Spinal cord (tissue), 10 donors: Measurements from ENCODE around the gene ADH4. TPM values are rescaled to one million over a fixed set of nuclear protein-coding genes. Genes with fewer than 3 reads are reported as not detected.
"Not testable (repeated sequence)": the region's sequence is repeated elsewhere in the genome, so short reads cannot be mapped to it uniquely, and the experiment has no call there.

Experiments used
- DNase-seq, 6 donors: peaks; one replicate each; pipeline versions ENCODE4 v3.0.0 to v3.0.0-alpha.2; 2013 to 2015; ENCODE audit warnings: low spot score in 6 of 6, low read depth in 4 of 6
- H3K27ac ChIP-seq: one replicate; pipeline ENCODE4 v1.5.1; 2013; ENCODE audit warnings: low read depth, low read length, control low read depth
- H3K27me3 ChIP-seq: one replicate; pipeline ENCODE4 v1.6.1; 2013; ENCODE audit warnings: low read length; ENCODE audit not compliant: control insufficient read depth, insufficient read depth
- H3K36me3 ChIP-seq: one replicate; pipeline ENCODE4 v1.6.1; 2013; ENCODE audit warnings: low read length; ENCODE audit not compliant: control insufficient read depth, insufficient read depth
- H3K4me1 ChIP-seq: one replicate; pipeline ENCODE4 v1.6.1; 2013; ENCODE audit warnings: low read length; ENCODE audit not compliant: control insufficient read depth, insufficient read depth
- H3K4me3 ChIP-seq: one replicate; pipeline ENCODE4 v1.5.1; 2013; ENCODE audit warnings: low read depth, low read length, control low read depth
- H3K9me3 ChIP-seq: one replicate; pipeline ENCODE4 v1.6.1; 2013; ENCODE audit warnings: low read length; ENCODE audit not compliant: control insufficient read depth, insufficient read depth
- WGBS: methylation state at CpG from one replicate; pipeline ENCODE4 v1.1.5; 2013; ENCODE audit warnings: missing lambda C conversion rate; ENCODE audit not compliant: insufficient coverage; 5-methylcytosine and 5-hydroxymethylcytosine counted together
- polyA plus RNA-seq, 2 donors: library from polyadenylated mRNA; unstranded; fragments of 120-200 nt; gene quantifications; one replicate each; pipeline ENCODE4 v1.2.1, GENCODE V29; 2013; ENCODE audit not compliant: insufficient read length in 2 of 2
- total RNA-seq, 2 donors: library from RNA; depleted of rRNA in 1 of 2; stranded (reverse); fragments of 120-200 nt in 1 of 2; fragments of >200 nt in 1 of 2; gene quantifications; one replicate each; pipeline versions ENCODE4 v1.2.3 to v1.2.4, GENCODE V29; 2013 to 2014
- donor health status: healthy.

The ADH4 gene
- total and polyA plus RNA-seq, 4 donors = 0.26 TPM; not detected in 3

GRCh38 chr4:99088481-99089365 lies 55.4 kb downstream of the ADH4 start, which contains the start of gene ADH5:
Gene ADH5 (minus strand): TSS chr4:99088788. CDS start chr4:99088700, 88 bp downstream.
- Histone ChIP-seq H3K27ac (peak within 1 kb of the TSS; percentile 98), H3K9me3 (no peaks in the 10 kb centered on the region), H3K4me1 (peaks cover 14% of the 10 kb centered on the region), H3K27me3 (no peaks in the 10 kb centered on the region), H3K4me3 (peak within 1 kb of the TSS; percentile 95), H3K36me3 (peaks cover 7% of the 10 kb centered on the region)
- DNase-seq = peak; percentile 65 to 96 (median 77)
- 0% methylated on average over 50 of the region's 53 CpGs for WGBS

DNA sequence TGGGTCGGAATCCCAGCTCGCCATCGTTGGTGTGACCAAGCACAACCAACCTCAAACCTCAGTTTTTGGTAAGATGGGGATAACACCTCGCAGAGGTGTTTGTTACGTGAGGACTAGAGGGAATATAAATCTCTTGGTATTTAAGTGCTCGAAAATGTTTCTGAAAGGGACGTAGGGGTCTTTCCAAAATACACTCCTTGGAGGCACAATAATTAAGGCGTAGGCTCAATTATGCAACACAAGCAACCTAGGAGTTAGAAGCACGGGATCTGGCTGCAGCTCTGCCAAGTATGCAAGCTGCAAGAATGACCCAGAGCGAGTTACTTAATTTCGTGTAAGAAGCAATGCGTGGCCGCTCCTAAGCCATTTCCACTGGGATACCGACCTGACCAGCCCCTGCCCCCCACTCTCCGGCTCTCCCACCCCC lies 56.1 kb downstream of the ADH4 start:
- no peaks in the 10 kb centered on the region for H3K27me3 ChIP-seq
- H3K36me3 ChIP-seq = peaks cover 14% of the 10 kb centered on the region
- peak overlapping the region; percentile 95 for H3K4me3 ChIP-seq
- 0% methylated on average over 6 of the region's 15 CpGs for WGBS
- H3K9me3 ChIP-seq = no peaks in the 10 kb centered on the region
- H3K4me1 ChIP-seq = peaks cover 14% of the 10 kb centered on the region
- peak in 5 of 6 donors; percentile 21 to 81 (median 52) for DNase-seq
- peak overlapping the region; percentile 98 for H3K27ac ChIP-seq

GRCh38 chr4:99084595-99084994 lies 59.5 kb downstream of the ADH4 start:
- no peaks in the 10 kb centered on the region for H3K27me3 ChIP-seq
- peaks cover 20% of the 10 kb centered on the region for H3K36me3 ChIP-seq
- H3K9me3 ChIP-seq = no peaks in the 10 kb centered on the region
- DNase-seq = no peak
- no peak overlapping the region for H3K27ac ChIP-seq
- no peak overlapping the region for H3K4me3 ChIP-seq
- H3K4me1 ChIP-seq = peaks cover 13% of the 10 kb centered on the region
- no CpG with 5 or more reads among the region's 2 CpGs for WGBS

GRCh38 chr4:99082192-99082591 lies 61.9 kb downstream of the ADH4 start:
- no peak for DNase-seq
- no peaks in the 10 kb centered on the region for H3K27me3 ChIP-seq
- no peaks in the 10 kb centered on the region for H3K9me3 ChIP-seq
- no peak overlapping the region for H3K4me3 ChIP-seq
- H3K4me1 ChIP-seq = peaks cover 9% of the 10 kb centered on the region
- H3K27ac ChIP-seq = no peak overlapping the region
- 97% methylated on average over 4 of the region's 5 CpGs for WGBS
- H3K36me3 ChIP-seq = peaks cover 28% of the 10 kb centered on the region

DNA sequence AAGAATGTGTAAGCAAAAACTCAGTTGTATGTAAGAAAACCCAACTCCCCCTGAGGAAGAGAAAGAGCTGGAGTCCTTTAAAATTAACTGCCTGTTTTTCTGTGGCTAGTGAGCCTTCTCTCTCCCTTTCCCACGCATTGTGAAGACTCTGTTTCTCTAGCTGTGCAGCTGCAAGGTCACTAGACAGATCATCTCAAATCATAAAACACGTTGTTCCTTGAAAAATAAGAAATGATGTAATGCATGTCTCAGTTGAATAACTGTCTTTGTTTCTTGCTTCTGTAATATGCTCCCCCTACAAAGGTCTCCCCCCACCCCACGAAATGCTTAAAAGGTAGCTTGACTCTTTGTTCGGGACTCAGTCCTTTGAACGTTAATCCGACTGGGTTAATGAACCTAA lies 63.2 kb downstream of the ADH4 start:
- not testable (repeated sequence) for H3K4me3 ChIP-seq, H3K4me1 ChIP-seq, H3K9me3 ChIP-seq, H3K27me3 ChIP-seq, H3K27ac ChIP-seq, DNase-seq
- WGBS = no CpG with 5 or more reads among the region's 6 CpGs
- H3K36me3 ChIP-seq = peaks cover 30% of the 10 kb centered on the region

DNA sequence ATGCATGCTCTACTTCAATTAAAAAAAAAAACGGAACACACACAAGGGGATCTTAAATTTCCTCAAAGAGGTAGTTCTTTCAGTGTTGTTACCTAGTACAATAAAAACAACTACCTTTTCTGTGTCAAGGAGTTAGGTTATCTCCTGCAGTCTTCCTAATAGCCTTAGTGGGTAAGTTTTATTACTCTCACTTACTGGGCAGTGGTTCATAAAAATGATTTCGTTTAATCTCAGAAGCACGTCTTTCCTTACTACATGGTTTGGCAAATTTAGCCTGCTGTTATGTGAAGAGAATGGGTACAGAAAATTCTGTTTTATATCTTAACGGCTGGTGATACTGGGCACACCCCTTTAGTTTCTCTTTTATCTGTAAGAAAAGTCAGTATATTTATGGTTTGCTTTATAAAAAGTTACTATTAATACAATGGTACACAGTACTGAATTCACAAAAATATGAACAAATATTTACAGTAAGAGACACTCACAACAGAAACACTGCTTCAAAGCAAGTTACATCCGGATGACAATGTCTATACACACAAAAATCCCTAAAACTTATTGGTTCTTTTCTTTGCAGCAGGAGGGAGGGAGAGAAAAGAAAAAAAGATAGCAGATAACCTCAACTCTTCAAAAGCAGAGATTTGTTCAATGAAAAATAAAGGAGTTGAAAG lies 64.3 kb downstream of the ADH4 start:
- Histone ChIP-seq H3K4me1 (no peaks in the 10 kb centered on the region), H3K36me3 (peaks cover 35% of the 10 kb centered on the region), H3K27ac (no peak overlapping the region), H3K9me3 (no peaks in the 10 kb centered on the region), H3K27me3 (no peaks in the 10 kb centered on the region), H3K4me3 (no peak overlapping the region)
- no peak for DNase-seq
- no CpG with 5 or more reads among the region's 5 CpGs for WGBS

DNA sequence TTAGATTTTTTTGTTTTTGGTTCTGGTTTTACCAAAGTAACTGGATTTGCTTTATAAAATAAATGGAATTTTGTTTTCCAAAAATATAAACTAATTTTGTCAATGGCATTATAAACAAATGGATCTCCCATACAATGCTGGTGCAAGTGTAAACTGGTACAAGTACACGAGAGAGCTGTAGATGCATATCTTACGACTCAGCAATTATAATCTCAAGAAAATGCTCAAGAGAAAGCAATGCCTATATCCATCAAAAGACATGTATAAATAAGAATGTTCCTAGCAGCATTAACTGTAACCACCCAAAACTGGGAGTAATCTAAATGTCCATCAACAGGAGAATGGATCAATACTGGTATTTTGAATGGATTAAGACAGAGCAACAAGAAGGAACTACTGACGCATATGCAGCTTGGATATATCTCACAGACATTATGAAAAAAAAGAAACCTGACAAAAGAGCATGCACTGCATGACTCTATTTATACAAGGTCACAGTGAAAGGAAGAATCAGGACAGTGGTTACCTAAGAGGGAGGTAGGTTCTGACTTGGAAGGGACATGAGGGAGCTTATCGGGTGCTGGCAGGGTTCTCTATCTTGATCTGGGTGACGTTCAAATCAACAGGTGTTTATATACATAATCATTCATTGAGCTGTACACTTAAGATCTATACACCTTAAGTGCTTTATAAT lies 65.0 kb downstream of the ADH4 start:
- WGBS = no CpG with 5 or more reads among the region's 5 CpGs
- Histone ChIP-seq H3K36me3 (peaks cover 35% of the 10 kb centered on the region), H3K27me3 (no peaks in the 10 kb centered on the region), H3K27ac (no peak overlapping the region), H3K9me3 (no peaks in the 10 kb centered on the region), H3K4me1 (no peaks in the 10 kb centered on the region), H3K4me3 (no peak overlapping the region)
- no peak for DNase-seq

DNA sequence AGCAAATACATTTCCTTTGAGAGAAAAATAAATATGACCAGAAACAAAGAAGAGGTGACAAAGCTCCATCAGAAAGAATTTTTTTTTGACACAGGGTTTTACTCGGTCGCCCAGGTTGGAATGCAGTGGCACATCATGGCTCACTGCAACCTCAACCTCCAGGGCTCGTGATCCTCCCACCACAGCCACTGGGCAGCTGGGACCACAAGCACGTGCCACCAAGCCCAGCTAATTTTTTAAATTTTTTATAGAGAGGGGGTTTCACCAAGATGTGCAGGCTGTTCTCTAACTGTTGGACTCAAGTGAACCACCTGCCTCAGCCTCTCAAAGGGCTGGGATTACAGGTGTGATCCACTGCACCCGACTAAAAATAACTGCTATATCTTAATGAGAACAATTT lies 65.8 kb downstream of the ADH4 start:
- peaks cover 27% of the 10 kb centered on the region for H3K36me3 ChIP-seq
- no peak for DNase-seq
- H3K9me3 ChIP-seq = no peaks in the 10 kb centered on the region
- no peaks in the 10 kb centered on the region for H3K4me1 ChIP-seq
- 100% methylated on average over 2 of the region's 5 CpGs for WGBS
- H3K27ac ChIP-seq = no peak overlapping the region
- no peaks in the 10 kb centered on the region for H3K27me3 ChIP-seq
- H3K4me3 ChIP-seq = no peak overlapping the region

DNA sequence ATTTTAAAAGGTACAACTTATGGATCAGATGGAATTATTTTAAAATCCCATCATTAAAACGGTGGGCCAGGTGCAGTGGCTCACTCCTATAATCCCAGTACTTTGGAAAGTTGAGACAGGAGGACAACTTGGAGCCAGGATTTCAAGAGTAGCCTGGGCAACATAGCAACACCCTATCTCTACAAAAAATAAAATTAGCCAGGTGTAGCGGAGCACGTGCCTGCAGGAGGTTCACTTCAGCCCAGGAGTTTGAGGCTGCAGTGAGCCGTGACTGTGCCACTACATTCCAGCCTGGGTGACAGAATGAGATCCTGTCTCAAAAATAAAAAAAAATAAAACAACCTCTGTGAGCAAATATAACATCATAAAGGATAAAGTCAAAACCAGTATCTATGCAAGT lies 66.9 kb downstream of the ADH4 start:
- WGBS = 100% methylated on average over 4 of the region's 4 CpGs
- H3K4me3 ChIP-seq = no peak overlapping the region
- H3K27me3 ChIP-seq = no peaks in the 10 kb centered on the region
- no peak for DNase-seq
- no peak overlapping the region for H3K27ac ChIP-seq
- H3K4me1 ChIP-seq = no peaks in the 10 kb centered on the region
- H3K36me3 ChIP-seq = peaks cover 21% of the 10 kb centered on the region
- H3K9me3 ChIP-seq = no peaks in the 10 kb centered on the region
